Hepatocyte (in vitro differentiated cells): ENCODE measurements around the gene ABHD16A.

Source experiments
- CTCF ChIP-seq: fragments of 200-600 bp; sonication (generic); IDR thresholded peaks from 2 replicates; pipeline ENCODE4 v1.5.1; 2016; ENCODE audit warnings: antibody characterized with exemption, mild to moderate bottlenecking; ENCODE audit not compliant: poor library complexity
- EZH2 ChIP-seq: fragments of 200-600 bp; sonication (generic); IDR thresholded peaks from 2 replicates; pipeline ENCODE4 v1.6.1; 2016; ENCODE audit warnings: antibody characterized with exemption, mild to moderate bottlenecking, borderline replicate concordance
- EZH2phosphoT487 ChIP-seq: fragments of 200-600 bp; sonication (generic); IDR thresholded peaks from one replicate; pipeline ENCODE4 v1.6.1; 2018; ENCODE audit warnings: antibody characterized with exemption, mild to moderate bottlenecking, low read depth, moderate library complexity; ENCODE audit not compliant: unreplicated experiment, severe bottlenecking

- TF ChIP-seq EZH2phosphoT487 = no peak
- no peak for TF ChIP-seq CTCF
- TF ChIP-seq EZH2 = no peak
Measured at GRCh38 chr6:31643818-31644454, 59.2 kb downstream of the ABHD16A start.
